ENCODE results near the gene AGO1. TPM values are rescaled to one million over a fixed set of nuclear protein-coding genes. Genes with fewer than 3 reads are reported as not detected.

Gene AGO1
- total and polyA plus RNA-seq, 2 of the 13 experiments (the other 11 are each of a cell fraction or from before 2014, with no cell fraction given) = 9.2 to 18.6 TPM

GRCh38 chr1:35883635-35884101, 659 bp downstream of the AGO1 start (continued):
- TF ChIP-seq ZFX (CRISPR knock-in tag; IDR thresholded peaks at IDR 0.05; ENCODE audit: low read depth) (peak; percentile 45; the same call in 1 of the 2 replicates), KDM2A (CRISPR knock-in tag; IDR thresholded peaks at IDR 0.05; ENCODE audit: borderline replicate concordance, low read depth) (no peak; the same call in 1 of the 2 replicates), ZNF383 (CRISPR knock-in tag; IDR thresholded peaks at IDR 0.05; ENCODE audit: borderline replicate concordance) (no peak), ZNF800 (CRISPR knock-in tag; IDR thresholded peaks at IDR 0.05) (no peak), ZNF138 (CRISPR knock-in tag; IDR thresholded peaks at IDR 0.05; ENCODE audit: low read depth) (no peak), SNAPC2 (CRISPR knock-in tag; IDR thresholded peaks at IDR 0.05) (no peak), KAT7 (CRISPR knock-in tag; IDR thresholded peaks at IDR 0.05; ENCODE audit: borderline replicate concordance) (no peak), ZNF770 (CRISPR knock-in tag; IDR thresholded peaks at IDR 0.05) (no peak), ZNF619 (CRISPR knock-in tag; IDR thresholded peaks at IDR 0.05) (no peak), ZBTB3 (CRISPR knock-in tag; IDR thresholded peaks at IDR 0.05; ENCODE audit: borderline replicate concordance, low read depth) (no peak), ZNF280B (CRISPR knock-in tag; IDR thresholded peaks at IDR 0.05; ENCODE audit: borderline replicate concordance) (no peak), STAT6 (CRISPR knock-in tag; IDR thresholded peaks at IDR 0.05; ENCODE audit: borderline replicate concordance) (no peak), RORA (CRISPR knock-in tag; IDR thresholded peaks at IDR 0.05) (no peak), NCOA5 (CRISPR knock-in tag; IDR thresholded peaks at IDR 0.05) (no peak), ZNF350 (CRISPR knock-in tag; IDR thresholded peaks at IDR 0.05; ENCODE audit: borderline replicate concordance, low read depth) (0 out of 2 replicates have a peak, but pooled peaks have one; percentile 48), PHF8 (CRISPR knock-in tag; IDR thresholded peaks at IDR 0.05) (peak; percentile 50), SMARCC2 (IDR thresholded peaks at IDR 0.05) (no peak), ZNF740 (CRISPR knock-in tag; IDR thresholded peaks at IDR 0.05) (peak; percentile 48; the same call in 1 of the 2 replicates), SALL1 (CRISPR knock-in tag; IDR thresholded peaks at IDR 0.05) (no peak), TBX3 (IDR thresholded peaks at IDR 0.05; ENCODE audit: borderline replicate concordance) (no peak)
